NCI-H748 (cell line): ENCODE results near the gene SLC25A44.
"Not testable (repeated sequence)": the region's sequence is repeated elsewhere in the genome, so short reads cannot be mapped to it uniquely, and the experiment has no call there.

Experiments used
- DNase-seq: peaks from one replicate; lab custom pipeline; 2025; ENCODE audit not compliant: unreplicated experiment; lab: John Stamatoyannopoulos, UW

Gene SLC25A44

DNA sequence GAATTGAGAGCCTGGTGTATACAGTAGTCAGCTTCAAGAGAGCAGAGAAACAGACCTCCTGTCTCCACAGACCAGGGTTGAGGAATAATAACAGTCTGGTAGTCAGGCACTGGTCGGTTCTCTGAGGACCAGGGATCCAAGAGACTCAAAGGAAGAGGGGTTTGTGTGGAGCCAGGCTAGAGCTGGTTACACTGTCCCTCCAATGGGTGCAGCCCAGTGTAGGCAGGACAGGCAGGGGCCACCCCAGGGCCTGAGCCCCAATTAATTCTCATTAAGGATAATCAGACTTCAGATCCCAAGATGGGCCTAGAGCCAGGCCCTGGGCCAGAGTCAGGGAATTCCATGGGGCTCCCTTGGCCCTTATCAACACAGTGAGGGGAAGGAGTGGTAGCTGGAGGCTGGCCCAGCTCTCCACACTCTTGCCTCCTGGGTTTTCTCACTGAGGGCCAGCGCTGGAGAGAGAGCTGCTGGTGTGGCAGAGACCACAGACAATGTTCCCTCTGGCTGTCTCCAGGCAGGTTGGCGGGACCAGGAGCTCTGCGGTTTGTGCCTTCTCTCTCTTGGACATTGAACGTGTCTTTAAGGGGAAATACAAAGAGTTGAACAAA is 31.4 kb upstream of the SLC25A44 start:
- no peak for DNase-seq

DNA sequence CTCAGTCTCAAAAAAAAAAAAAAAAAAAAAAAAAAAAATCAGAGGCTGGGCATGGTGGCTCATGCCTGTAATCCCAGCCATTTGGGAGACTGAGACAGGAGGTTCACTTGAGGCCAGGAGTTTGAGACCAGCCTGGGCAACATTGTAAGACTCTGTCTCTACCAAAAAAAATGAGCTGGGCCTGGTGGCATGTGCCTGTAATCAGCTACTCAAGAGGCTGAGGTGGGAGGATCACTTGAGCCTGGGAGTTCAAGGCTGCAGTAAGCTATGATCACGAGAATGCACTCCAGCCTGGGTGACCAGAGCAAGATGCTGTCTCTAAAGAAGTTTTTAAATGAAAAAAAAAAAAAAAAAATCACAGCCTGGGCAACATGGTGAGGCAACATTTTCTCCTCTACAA is 30.2 kb upstream of the SLC25A44 start:
- no peak for DNase-seq

DNA sequence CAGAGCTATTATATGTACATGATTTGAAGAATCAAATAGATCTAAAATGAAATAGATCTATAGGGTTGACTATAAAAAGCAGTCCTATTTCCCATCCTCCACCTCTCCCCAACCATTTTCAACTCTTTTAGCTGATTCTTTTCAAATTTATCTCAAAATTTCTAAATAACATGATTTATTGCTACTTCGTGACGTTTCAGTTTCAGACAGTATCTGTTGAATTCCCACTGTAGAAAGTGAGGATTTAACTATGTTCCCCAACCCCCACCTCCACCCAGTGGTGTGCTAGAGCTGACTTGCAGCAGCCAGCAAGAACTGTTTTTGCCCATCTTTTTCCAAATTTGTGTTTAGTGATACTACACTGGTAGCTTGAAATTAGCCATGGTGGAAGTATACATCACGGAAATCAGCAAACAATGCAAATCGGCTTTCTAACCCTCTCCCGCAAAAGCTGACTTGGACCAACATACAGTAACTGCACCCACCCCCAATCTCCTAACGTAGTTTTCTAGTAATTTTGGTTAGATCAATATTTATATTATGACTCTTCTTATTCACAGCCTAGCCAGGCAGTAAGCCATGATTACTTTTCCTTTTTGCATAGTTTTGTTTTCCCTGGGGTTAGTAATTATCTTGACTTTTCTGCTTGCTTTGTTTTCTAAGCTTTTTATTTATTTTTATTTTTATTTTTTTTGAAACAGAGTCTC is 29.6 kb upstream of the SLC25A44 start:
- DNase-seq: no peak

DNA sequence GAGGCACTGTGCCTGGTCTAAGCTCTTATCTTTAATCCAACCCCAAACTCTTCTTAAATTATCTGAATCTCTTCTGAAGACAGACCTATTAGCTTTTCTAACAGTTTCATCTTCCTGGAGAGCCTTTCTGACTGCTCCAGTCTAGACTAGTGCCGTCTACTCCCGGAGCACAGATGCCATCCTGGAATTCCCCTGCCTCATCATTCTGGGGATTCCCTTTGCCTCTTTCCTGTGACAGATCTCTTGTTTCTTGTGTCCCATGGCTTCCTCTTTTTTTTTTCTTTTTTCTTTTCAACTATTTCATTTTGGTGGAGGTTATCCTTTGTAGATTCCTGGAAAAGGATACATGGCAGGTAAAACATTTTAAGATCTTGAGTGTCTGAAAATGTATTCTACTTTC is 28.8 kb upstream of the SLC25A44 start:
- no peak for DNase-seq

DNA sequence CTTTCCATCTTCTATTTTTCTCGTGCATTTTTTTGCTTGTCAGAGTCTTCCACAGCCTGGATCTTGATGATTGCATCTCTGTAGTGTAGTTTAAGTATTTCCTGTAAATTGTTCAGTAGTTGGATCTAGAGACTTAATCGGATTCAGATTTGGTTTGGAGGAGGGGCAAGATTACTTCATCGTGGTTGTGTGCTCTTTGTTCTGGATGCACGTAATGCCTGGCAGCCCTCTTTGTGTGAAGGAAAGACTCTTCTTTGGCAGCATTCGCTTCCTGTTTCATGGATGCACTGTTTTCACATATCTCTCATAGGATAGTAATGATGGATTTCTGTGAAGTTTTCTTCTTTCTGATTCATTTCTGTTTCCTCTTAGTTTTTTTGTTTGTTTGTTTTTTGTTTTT is 26.4 kb upstream of the SLC25A44 start:
- DNase-seq: no peak

DNA sequence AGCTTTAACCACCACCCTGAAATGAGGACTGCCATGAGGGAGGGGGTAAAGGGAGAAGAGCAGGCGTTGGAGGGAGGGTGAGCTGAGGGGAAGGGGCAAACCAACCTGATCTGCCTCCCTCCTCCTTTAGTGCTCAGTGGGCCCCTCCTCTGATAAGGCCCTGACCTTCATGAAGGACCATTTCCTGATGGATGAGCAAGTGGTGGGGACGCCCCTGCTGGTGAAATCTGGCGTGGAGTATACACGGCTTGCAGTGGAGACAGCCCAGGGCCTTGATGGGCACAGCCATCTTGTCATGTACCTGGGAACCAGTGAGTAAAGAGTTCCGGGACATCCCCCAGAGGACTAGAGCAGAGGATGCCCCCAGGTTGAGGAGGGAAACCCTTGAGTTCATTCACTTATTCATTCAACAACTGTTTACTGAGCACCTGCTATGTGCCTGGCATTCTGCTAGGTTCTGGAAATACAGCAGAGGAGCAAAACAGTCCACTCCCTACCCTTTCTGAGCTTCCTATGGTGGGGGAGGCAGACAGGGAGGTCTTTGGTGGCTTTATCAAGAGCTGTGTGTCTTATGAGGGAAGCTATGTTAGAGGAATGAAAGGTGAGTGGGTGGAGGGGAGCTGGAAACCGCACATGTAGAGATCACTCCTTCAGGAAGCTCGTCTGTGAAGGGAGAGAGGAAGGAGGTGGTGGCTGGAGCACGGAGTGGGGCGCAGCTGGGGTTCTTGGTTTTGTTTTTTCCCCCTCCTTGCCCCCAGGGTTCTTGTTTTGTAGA is 21.0 kb upstream of the SLC25A44 start:
- DNase-seq: no peak

DNA sequence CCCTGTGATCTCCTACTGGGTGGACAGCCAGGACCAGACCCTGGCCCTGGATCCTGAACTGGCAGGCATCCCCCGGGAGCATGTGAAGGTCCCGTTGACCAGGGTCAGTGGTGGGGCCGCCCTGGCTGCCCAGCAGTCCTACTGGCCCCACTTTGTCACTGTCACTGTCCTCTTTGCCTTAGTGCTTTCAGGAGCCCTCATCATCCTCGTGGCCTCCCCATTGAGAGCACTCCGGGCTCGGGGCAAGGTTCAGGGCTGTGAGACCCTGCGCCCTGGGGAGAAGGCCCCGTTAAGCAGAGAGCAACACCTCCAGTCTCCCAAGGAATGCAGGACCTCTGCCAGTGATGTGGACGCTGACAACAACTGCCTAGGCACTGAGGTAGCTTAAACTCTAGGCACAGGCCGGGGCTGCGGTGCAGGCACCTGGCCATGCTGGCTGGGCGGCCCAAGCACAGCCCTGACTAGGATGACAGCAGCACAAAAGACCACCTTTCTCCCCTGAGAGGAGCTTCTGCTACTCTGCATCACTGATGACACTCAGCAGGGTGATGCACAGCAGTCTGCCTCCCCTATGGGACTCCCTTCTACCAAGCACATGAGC is 17.2 kb upstream of the SLC25A44 start:
- no peak for DNase-seq

DNA sequence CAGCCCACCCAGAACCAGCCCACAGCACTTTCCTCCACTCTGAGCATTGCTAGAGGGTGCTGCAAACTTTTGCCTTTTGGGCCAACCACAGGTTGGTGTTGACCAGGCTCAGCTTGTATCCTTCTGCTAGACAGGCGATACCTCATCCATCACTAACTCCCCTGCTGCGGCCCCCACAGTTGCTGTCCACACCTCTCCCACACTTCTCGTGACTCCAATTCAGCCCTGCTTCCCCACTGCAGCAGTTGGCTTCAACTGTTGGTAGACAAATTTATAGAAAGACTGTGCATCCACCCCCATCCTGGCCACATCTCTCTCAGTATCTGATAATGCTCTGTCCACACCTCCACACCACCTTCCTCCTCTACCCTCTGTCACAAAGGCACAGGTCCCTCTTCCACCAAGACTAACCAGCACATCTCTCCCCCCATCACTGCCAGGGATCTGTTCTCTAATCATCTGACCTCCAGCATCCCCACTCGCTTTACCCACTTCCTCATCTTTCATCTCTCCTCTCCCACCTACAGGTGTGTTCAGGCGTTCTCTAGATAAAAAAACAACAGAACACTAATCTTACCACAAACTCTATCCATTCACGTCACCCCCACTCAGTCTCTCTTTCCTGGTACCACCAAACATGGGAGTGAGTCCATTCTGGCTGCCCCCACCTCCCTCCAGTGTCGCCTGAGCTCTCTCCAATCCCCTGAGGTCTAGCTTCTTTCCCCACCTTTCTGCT is 15.8 kb upstream of the SLC25A44 start:
- no peak for DNase-seq

DNA sequence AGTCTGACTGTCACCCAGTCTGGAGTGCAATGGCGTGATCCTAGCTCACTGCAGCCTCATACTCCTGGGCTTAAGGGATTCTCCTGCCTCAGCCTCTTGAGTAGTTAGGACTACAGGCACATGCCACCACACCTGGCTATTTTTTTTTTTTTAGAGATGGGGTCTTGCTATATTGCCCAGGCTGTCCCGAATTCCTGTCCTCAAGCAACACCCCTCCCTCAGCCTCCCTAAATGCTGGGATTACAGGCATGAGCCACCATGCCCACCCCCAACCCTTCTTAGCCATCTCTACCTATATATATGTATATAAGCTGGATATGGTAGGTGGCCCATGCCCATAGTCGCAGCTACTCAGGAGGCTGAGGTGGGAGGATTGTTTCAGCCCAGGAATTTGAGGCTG is 13.4 kb upstream of the SLC25A44 start:
- DNase-seq: no peak

DNA sequence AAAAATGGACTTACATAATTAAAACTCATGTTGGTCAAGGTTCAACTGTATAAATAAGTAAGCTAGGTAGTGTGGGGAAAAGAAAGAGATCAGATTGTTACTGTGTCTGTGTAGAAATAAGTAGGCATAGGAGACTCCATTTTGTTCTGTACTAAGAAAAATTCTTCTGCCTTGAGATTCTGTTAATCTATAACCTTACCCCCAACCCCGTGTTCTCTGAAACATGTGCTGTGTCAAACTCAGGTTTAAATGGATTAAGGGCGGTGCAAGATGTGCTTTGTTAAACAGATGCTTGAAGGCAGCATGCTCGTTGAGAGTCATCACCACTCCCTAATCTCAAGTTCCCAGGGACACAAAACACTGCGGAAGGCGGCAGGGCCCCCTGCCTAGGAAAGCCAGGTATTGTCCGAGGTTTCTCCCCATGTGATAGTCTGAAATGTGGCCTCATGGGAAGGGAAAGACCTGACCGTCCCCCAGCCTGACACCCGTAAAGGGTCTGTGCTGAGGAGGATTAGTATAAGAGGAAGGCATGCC is 12.4 kb upstream of the SLC25A44 start:
- not testable (repeated sequence) for DNase-seq

DNA sequence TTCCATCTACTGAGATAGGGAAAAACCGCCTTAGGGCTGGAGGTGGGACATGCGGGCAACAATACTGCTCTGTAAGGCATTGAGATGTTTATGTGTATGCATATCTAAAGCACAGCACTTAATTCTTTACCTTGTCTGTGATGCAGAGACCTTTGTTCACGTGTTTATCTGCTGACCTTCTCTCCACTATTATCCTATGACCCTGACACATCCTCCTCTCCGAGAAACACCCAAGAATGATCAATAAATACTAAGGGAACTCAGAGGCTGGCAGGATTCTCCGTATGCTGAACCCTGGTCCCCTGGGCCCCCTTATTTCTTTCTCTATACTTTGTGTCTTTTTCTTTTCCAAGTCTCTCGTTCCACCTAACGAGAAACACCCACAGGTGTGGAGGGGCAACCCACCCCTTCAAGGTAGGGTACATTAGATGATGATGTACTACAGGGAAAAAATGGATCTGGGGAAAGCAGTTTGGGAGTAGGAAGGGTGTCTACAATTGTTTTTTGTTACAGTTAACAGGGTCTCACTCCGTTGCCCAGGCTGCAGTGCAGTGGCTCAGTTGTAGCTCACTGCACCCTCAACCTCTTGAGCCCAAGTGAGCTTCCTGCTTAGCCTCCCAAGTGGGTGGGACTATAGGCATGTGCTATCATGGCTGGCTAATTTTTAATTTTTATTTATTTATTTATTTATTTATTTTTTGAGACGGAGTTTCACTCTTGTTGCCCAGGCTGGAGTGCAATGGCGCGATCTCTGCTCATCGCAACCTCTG is 11.7 kb upstream of the SLC25A44 start:
- DNase-seq: not testable (repeated sequence)

DNA sequence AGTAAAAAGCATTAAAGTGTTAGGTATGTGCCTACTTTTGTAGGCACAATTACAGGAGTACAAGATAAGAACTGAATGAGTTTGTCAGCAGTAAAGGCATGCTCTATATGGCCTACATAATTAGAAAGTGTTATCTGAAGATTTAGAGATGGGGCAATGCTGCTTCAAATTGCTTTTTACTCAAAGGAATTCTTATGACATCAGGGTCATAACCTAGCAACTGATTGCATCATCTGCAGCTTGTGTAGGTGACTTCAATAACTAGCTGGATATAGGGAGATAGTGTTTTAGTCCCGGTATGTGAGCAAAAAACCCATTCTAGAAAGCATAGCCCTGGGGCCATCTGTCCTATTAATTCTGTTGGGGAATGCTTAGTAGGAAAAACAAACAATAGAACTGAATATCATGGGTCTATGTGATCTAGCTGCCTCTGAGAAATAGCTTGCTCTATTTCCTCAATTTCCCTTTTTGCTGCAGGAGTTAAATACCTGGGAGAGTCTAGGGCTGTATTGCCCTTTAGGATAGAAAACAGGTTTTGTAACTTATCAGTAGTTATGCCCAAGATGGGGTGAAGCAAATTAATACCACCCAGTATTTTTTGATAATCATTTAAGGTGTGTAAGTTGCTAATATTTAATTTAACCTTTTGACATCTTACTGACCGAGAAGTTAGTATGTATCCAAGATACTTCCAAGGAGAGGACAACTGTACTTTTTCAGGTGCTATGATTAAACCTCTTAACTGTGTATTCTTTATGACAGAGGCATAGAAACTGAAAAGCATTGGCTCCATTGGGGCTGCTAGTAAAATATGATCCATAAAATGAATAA is 7.3 kb upstream of the SLC25A44 start:
- DNase-seq: not testable (repeated sequence)

DNA sequence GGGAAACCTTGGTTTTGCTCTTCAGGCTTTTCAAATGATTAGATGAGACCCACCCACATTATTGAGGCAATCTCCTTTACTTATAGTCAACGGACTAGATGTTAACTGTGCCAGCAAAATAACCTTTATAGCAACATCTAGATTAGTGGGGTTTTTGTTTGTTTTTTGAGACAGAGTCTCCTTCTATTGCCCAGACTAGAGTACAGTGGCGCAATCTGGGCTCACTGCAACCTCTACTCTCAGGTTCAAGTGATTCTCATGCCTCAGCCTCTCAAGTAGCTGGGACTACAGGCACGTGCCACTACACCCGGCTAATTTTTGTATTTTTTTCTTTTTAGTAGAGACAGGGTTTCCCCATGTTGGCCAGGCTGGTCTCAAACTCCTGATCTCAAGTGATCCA is 3.6 kb upstream of the SLC25A44 start:
- not testable (repeated sequence) for DNase-seq

DNA sequence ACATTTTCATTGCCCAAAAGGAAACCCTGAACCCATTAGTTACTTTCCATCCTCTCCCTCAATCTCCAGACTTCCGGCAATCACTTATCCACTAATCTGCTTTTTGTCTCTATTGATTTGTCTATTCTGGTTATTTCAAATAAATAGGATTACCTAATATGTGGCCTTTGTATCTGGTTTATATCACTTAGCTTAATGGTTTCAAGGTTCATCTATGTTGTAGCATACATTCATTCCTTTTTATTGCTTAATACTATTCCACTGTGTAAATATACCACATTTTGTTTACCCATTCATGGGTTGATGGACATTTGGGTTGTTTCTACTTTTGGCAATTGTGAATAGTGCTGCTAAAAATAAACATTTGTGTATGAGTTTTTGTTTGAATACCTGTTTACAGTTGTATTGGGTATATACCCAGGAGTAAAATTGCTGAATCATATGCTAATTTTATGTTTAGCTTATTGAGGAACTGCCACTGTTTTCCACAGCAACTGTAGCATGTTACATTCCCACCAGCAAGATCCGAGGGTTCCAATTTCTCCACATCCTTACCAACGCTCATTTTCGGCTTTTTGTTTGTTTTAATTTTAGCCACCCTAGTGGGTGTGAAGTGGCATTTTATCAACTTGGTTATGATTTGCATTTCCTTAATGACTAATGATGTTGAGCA is 2.5 kb upstream of the SLC25A44 start:
- DNase-seq: no peak

DNA sequence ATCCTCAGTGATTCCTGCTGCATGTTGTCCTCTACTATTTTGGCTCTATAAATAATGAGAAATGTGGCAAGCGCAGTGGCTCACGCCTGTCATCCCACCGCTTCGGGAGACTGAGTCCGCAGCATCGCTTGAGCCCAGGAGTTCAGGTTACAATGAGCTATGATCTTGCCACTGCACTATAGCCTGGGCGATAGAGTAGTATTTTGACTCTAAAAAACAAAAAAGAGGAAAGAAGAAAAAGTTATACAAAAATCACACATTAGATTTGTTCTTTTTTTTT is 756 bp upstream of the SLC25A44 start:
- no peak for DNase-seq

DNA sequence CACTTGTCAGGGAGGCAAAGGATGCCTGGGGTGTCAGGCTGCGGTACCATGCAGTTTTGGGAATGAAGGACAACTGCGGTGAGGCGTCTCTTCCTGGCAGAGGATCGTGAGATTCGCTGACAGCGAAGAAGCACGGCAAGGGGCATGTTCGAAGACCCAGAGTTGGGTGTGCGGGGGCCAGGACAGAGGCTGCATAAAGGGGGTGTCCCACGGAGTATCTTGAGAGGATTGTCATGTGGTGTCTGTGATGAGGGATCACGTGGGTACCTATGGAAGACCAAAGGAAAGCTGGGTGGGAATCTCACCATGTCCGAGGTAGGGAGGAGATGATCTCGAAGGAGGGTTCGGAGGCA is 372 bp downstream of the SLC25A44 start:
- peak; percentile 24 for DNase-seq

DNA sequence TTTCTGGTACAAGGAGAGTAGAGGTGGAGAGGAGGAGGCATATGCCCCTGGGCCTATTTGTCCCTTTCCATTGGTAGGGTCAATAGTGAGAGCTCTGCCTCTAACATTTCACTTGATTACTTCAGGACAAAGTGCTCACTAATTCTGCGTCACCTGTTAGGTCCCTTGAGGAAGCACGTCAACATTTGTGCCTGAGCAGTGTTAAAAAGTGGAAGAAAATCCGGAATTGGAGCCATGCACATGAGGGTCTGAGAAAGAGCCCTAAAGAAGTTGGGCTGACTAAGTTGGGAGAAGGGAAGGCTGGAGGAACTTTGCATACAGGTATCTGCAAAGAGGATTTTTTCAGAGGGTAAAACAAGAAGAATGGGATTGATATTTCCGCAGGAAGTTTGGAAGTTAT is 1.9 kb downstream of the SLC25A44 start:
- no peak for DNase-seq

DNA sequence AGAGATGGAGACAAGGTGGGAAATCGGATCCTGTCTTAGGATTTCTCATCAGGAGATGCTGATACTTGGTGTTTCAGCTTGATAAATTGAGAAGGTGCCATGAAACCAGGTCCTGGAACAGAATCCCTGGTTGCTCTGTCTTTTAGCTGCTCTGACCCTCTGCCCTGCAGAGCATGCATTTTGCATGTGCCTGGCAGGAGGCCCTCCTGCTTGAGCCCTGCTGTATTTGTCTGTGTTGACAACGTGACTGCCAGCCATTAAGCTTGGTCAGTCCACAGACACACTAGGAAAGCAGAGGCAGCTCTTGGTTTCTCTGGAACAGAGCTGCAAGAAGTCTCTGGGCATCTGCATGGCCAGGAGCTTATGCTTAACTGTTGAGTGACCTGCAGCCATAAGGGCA is 2.5 kb downstream of the SLC25A44 start:
- DNase-seq: no peak

DNA sequence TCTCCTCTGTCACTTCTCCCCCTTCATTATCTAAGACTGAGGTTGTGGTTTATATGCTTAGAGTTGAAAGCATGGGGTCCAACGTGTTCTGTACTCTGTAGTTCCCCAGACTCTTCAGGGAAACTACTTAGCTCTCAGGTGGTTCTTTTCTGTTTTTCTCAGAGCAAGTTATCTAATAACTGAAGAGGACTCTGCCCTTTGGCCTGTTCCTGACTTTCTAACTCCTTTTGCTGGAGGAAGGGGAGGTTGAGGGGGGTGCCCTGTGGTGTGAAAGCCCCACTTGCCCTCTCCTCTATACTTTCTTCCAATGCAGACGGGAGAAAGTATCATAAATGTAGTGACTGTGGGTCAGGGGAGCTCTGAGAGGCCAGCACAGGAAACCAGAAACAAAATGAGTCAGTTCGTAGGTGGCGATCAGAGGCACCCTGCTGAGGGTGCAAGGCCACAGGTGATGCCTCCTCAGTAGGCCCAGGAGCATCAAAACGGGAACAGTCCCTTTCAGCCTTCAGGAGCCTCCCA is 5.0 kb downstream of the SLC25A44 start:
- no peak for DNase-seq
